OCI-LY7 (cell line): ENCODE data around the gene SERPINI1. TPM values are rescaled to one million over a fixed set of nuclear protein-coding genes. Genes with fewer than 3 reads are reported as not detected.

Experiments
- BruUV-seq: library from RNA; stranded (reverse); fragments of 400-500 nt; replicated peaks from 2 replicates; lab custom pipeline; 2021; lab: Mats Ljungman, UMichigan
- CTCF ChIA-PET: fragments of 300-600 bp; sonication (Branson Sonifier 250); formaldehyde crosslinking; loops from one replicate; lab custom pipeline; 2022; ENCODE audit warnings: antibody characterized with exemption; ENCODE audit not compliant: unreplicated experiment; lab: Charles Lee
- POLR2A ChIA-PET: fragments of 300-600 bp; sonication (Branson Sonifier 250); formaldehyde crosslinking; loops from one replicate; lab custom pipeline; 2022; ENCODE audit warnings: antibody characterized with exemption; lab: Charles Lee
- DNase-seq: peaks from one replicate; pipeline ENCODE4 v3.0.0-alpha.2; 2015; ENCODE audit warnings: low spot score
- H2AFZ ChIP-seq: fragments of 200-600 bp; sonication (generic), shearing (Covaris generic); 2 replicates; pipeline ENCODE4 v1.6.1; 2014; ENCODE audit warnings: mild to moderate bottlenecking, antibody characterized with exemption, low read length, moderate library complexity
- H3K27ac ChIP-seq: fragments of 200-600 bp; sonication (generic); 2 replicates; pipeline ENCODE4 v1.5.1; 2014; ENCODE audit warnings: mixed run types, low read depth, mild to moderate bottlenecking, moderate library complexity, low read length, inconsistent platforms; ENCODE audit not compliant: poor library complexity, severe bottlenecking
- H3K36me3 ChIP-seq: fragments of 200-600 bp; sonication (generic); 2 replicates; pipeline ENCODE4 v1.6.1; 2014; ENCODE audit warnings: mild to moderate bottlenecking, antibody characterized with exemption, low read length, moderate library complexity, mixed read lengths; ENCODE audit not compliant: insufficient read depth
- H3K4me1 ChIP-seq: fragments of 200-600 bp; sonication (generic); 2 replicates; pipeline ENCODE4 v1.5.1; 2014; ENCODE audit warnings: mild to moderate bottlenecking, low read length; ENCODE audit not compliant: insufficient read depth, poor library complexity, severe bottlenecking
- H3K4me2 ChIP-seq: fragments of 200-600 bp; sonication (generic); 2 replicates; pipeline ENCODE4 v1.6.1; 2014; ENCODE audit warnings: mild to moderate bottlenecking, low read length
- H3K4me3 ChIP-seq: fragments of 200-600 bp; sonication (generic); 2 replicates; pipeline ENCODE4 v1.5.1; 2014; ENCODE audit warnings: mild to moderate bottlenecking, low read depth, low read length; ENCODE audit not compliant: poor library complexity, severe bottlenecking
- H3K79me2 ChIP-seq: fragments of 200-600 bp; sonication (generic); 2 replicates; pipeline ENCODE4 v1.6.1; 2016; ENCODE audit warnings: low read depth, mild to moderate bottlenecking, low read length, moderate library complexity, mixed read lengths; ENCODE audit not compliant: insufficient read depth
- H3K9me2 ChIP-seq: fragments of 200-600 bp; sonication (generic); 2 replicates; pipeline ENCODE4 v1.6.1; 2016; ENCODE audit warnings: mild to moderate bottlenecking, low read length, mixed read lengths; ENCODE audit not compliant: insufficient read depth
- H3K9me3 ChIP-seq: fragments of 200-600 bp; sonication (generic); 2 replicates; pipeline ENCODE4 v1.6.1; 2014; ENCODE audit warnings: mild to moderate bottlenecking, mixed run types, low read length, mixed read lengths
- H4K20me1 ChIP-seq: fragments of 200-600 bp; sonication (generic); 2 replicates; pipeline ENCODE4 v1.6.1; 2014; ENCODE audit warnings: mild to moderate bottlenecking, antibody characterized with exemption, low read length, moderate library complexity, mixed read lengths; ENCODE audit not compliant: insufficient read depth
- CTCF ChIP-seq: fragments of 200-600 bp; sonication (generic); conservative IDR thresholded peaks from 2 replicates; pipeline ENCODE4 v1.5.1; 2014; ENCODE audit warnings: mild to moderate bottlenecking, antibody characterized with exemption, low read length, moderate library complexity, mixed read lengths
- EZH2phosphoT487 ChIP-seq: fragments of 200-600 bp; sonication (generic); IDR thresholded peaks from 2 replicates; pipeline ENCODE4 v1.6.1; 2018; ENCODE audit warnings: low read depth, borderline replicate concordance, mild to moderate bottlenecking, mixed run types, antibody characterized with exemption, low read length, moderate library complexity, mixed read lengths
- intact Hi-C: fragments of 100-400 bp; cut with micrococcal nuclease; formaldehyde crosslinking; loops from one replicate; pipeline ENCODE4 v1.10.0; 2022; ENCODE audit not compliant: unreplicated experiment
- total RNA-seq, 2 experiments: library from RNA; depleted of rRNA in 1 of 2; stranded (reverse); fragments of >200 nt in 1 of 2; shearing (Covaris generic) in 1 of 2; gene quantifications; 2 replicates each; pipeline ENCODE4 v1.2.3, GENCODE V29; 2014 to 2022

SERPINI1 gene
- total RNA-seq, 2 experiments from 2014 or later, result 9.0 to 12.9 TPM

DNA sequence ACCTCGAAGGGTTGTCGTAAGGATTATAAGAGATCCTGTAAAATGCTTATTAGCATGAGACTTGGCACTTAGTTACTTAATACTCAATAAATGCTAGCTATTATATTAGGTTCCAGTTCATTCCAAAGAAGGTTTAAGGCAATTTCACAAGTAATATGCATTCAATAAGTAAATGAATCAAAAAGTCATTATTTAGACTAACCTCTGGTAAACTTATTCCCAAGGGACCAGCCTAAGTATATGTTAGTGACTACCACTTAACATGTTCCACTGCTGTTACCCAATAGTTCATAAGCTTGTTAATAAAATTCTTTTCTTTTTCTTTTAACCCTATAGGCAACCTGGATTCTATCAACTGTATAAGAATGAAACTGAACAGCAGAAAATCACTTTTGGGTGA lies 5.9 kb upstream of the SERPINI1 start:
- Histone ChIP-seq H3K4me3 (no peak overlapping the region), H3K36me3 (peaks cover 34% of the 10 kb centered on the region), H3K9me3 (no peaks in the 10 kb centered on the region), H3K4me1 (peaks cover 56% of the 10 kb centered on the region), H3K79me2 (peaks cover 97% of the 10 kb centered on the region), H2AFZ (no peak overlapping the region), H3K9me2 (no peaks in the 10 kb centered on the region), H3K27ac (no peak overlapping the region), H4K20me1 (peaks cover 75% of the 10 kb centered on the region), H3K4me2 (peak overlapping the region; percentile 14; the same call in 1 of the 2 replicates)
- BruUV-seq, result no TSS peak
- TF ChIP-seq CTCF (no peak), EZH2phosphoT487 (no peak)
- intact Hi-C loops, result no loop called here
- ChIA-PET POLR2A (interaction anchor here (0.7 to 1.6 kb wide), 6 partner anchors 9 to 437 kb away, joined by 3 to 4 read pairs (median 3); no protein-coding TSS in a partner anchor), CTCF (interaction anchor here (1.0 kb wide), 1 partner anchor 20 kb away, joined by 3 read pairs; no protein-coding TSS in a partner anchor)
- peak; percentile 20 for DNase-seq

GRCh38 chr3:167731393-167731792 lies 4.1 kb upstream of the SERPINI1 start:
- peaks cover 71% of the 10 kb centered on the region for H4K20me1 ChIP-seq
- peak overlapping the region; percentile 95; the same call in 1 of the 2 replicates for H3K4me2 ChIP-seq
- H3K9me3 ChIP-seq, result no peaks in the 10 kb centered on the region
- H3K9me2 ChIP-seq, result no peaks in the 10 kb centered on the region
- H2AFZ ChIP-seq, result no peak overlapping the region
- no peak for DNase-seq
- no peak overlapping the region for H3K27ac ChIP-seq
- H3K36me3 ChIP-seq, result peaks cover 23% of the 10 kb centered on the region
- POLR2A ChIA-PET, result interaction anchor here (0.6 to 1.5 kb wide), 3 partner anchors 9 to 168 kb away, joined by 3 to 4 read pairs (median 3); no protein-coding TSS in a partner anchor
- CTCF ChIA-PET, result no interaction called here
- TF ChIP-seq EZH2phosphoT487 (no peak), CTCF (no peak)
- peaks cover 55% of the 10 kb centered on the region for H3K4me1 ChIP-seq
- intact Hi-C loops, result loop anchor here (10.0 kb wide), 1 partner anchor 473 kb away; no protein-coding TSS in a partner anchor
- peaks cover 87% of the 10 kb centered on the region for H3K79me2 ChIP-seq
- H3K4me3 ChIP-seq, result no peak overlapping the region
- no TSS peak for BruUV-seq
